Measurements from ENCODE around the gene RPS10.

RPS10 gene

GRCh38 chr6:34425498-34426410 is at the start of gene RPS10:
Gene RPS10, minus strand, starts transcription at chr6:34426069. Its CDS starts 848 bp downstream, at chr6:34425221.
- DNase-seq, result peak; percentile 92

- no peak for DNase-seq
Measured at GRCh38 chr6:34475238-34475682, 49.4 kb upstream of the RPS10 start.

GRCh38 chr6:34474754-34475153 is 48.9 kb upstream of the RPS10 start:
- no peak for DNase-seq

- no peak for DNase-seq
Measured at GRCh38 chr6:34473967-34474366, 48.1 kb upstream of the RPS10 start.

- no peak for DNase-seq
Measured at GRCh38 chr6:34472425-34472824, 46.6 kb upstream of the RPS10 start.

GRCh38 chr6:34469499-34469898 is 43.6 kb upstream of the RPS10 start:
- no peak for DNase-seq

- DNase-seq, result no peak
Measured at GRCh38 chr6:34468378-34468892, 42.6 kb upstream of the RPS10 start.

GRCh38 chr6:34466242-34467185 is 40.6 kb upstream of the RPS10 start:
- DNase-seq, result no peak

- DNase-seq, result no peak
Measured at GRCh38 chr6:34465531-34466241, 39.8 kb upstream of the RPS10 start, which contains the start of gene PACSIN1. Gene PACSIN1, plus strand, starts transcription at chr6:34466076. Its CDS starts 60,230 bp downstream, at chr6:34526306.

GRCh38 chr6:34463849-34464248 is 38.0 kb upstream of the RPS10 start:
- no peak for DNase-seq

- DNase-seq, result no peak
Measured at GRCh38 chr6:34463299-34463698, 37.4 kb upstream of the RPS10 start.

- DNase-seq, result no peak
Measured at GRCh38 chr6:34462551-34462971, 36.7 kb upstream of the RPS10 start.

GRCh38 chr6:34462010-34462409 is 36.1 kb upstream of the RPS10 start:
- DNase-seq, result no peak

GRCh38 chr6:34460796-34461507 is 35.1 kb upstream of the RPS10 start:
- no peak for DNase-seq

GRCh38 chr6:34459899-34460593 is 34.2 kb upstream of the RPS10 start:
- no peak for DNase-seq

- no peak for DNase-seq
Measured at GRCh38 chr6:34457742-34458735, 32.2 kb upstream of the RPS10 start.

GRCh38 chr6:34457382-34457741 is 31.5 kb upstream of the RPS10 start:
- DNase-seq, result no peak

- no peak for DNase-seq
Measured at GRCh38 chr6:34455831-34456230, 30.0 kb upstream of the RPS10 start.

- no peak for DNase-seq
Measured at GRCh38 chr6:34451192-34451591, 25.3 kb upstream of the RPS10 start.

GRCh38 chr6:34447910-34448309 is 22.0 kb upstream of the RPS10 start:
- DNase-seq, result no peak

Data from 8988T (cell line).